HG03378 (cell line): ENCODE data around the gene KCP.
A peak's percentile ranks its signal among the peaks of the same experiment; 100 is the strongest.

ENCODE experiments used
- ATAC-seq: cut with Tn5 transposase; IDR thresholded peaks from one replicate; pipeline ENCODE4 v1.9.1; 2021; ENCODE audit warnings: mild to moderate bottlenecking, moderate library complexity; ENCODE audit not compliant: unreplicated experiment

Gene KCP

DNA sequence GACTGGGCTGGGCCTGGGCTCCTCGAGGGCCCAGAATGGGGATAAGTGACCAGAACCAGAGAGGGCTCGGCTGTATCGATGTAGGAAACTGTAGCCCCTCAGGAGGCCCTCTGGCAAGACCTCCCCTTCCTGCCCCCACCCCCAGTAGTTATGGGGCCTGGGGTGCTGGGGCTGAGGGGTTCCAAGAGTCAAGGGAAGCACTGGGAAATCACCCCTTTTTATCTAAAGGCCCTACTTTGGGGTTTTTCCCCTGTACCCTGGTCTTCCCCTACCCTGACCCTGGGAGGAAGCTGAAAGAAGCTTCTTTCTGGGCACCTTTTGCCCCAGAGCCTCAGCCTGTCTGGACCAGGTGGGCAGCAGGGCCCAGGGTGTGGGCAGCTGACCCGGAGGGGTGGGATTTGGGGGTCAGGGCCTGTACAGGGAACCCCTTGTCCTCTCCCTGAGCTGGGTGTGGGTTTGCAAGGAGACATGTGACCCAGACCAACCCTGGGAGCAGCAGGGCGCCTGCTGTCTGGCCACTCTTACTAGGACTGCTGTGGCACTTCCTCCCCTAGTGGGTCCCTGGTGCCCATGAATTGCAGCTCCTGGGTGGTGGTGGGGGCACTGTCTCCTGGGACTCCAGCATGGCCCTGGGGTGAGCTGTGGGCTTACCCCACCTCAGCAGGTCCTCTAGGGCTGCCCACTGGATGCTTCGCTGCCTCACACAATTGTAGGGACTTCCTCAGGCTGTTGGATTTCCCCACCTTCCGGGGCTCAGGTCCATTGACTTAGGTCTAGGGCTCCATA, 28.8 kb upstream of the KCP start:
- ATAC-seq = peak; percentile 19

GRCh38 chr7:128938544-128939074, 28.1 kb upstream of the KCP start:
- no peak for ATAC-seq

DNA sequence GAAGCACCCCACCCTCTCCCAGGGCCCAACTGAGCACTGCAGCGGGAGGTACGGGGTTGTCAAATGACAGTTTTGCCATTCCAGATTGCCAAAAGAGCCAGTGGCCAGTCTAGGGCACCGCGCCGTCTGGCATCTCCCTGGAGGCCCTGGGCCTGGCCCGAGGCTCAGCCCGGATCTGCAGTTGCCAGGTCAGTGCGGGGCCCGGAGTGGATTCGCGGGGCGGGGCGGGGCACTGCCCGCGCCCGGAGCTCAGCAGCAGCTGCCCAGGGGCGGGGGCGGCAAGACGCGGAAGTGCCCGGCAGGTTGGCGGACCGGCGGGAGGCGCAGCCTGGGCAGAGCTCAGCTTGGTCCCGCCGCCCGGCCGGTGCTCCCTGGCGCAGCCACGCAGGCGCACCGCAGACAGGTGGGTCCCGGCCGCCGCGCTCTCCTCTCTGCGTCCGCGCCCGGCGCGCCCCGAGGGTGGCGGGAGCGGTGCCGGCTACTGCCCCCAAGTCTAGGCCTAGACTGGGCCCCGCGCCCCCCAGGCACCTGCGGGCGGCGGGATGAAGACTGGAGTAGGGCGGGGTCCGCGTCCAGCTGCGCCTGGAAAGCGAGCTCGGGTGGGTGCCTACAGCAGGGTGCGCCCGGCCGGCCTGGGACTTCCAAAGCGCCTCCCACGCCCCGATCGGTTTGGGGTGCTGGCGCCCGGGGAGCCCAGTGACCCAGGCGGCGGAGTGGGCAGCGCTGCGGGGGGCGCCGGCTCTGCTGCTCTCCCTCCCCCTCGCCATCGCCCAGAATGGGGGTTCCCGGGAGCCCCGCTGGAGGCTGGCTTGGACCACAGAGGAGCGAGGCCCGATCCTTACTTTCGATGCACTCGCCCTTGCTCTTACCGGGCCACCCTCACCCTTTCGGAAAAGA, 27.4 kb upstream of the KCP start, which contains the start of gene IRF5:
Gene IRF5, plus strand, starts transcription at position 281 of the 897 bp plus-strand sequence. CDS start 4,155 bp downstream, outside the sequence.
- no peak for ATAC-seq

DNA sequence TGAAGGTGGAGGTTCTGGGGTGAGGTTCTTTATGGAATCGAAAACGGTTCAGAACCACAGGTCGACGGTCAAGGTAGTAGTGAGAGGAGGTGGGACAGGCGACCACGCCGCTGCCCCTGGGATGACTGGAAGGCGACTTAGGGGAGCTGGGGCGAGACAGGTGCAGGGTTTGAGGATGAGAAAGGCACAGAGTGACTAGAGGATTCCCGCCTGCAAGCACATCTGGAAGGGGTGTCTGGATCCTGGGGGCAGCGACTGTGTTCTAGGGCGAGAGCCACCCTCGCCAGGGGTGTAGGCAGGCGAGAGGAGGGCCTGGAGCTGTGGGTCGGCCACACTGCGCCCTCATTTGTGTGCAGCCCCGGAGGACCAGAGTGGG, 26.8 kb upstream of the KCP start:
- no peak for ATAC-seq

- no peak for ATAC-seq
Measured at GRCh38 chr7:128936798-128937197, 26.3 kb upstream of the KCP start.

DNA sequence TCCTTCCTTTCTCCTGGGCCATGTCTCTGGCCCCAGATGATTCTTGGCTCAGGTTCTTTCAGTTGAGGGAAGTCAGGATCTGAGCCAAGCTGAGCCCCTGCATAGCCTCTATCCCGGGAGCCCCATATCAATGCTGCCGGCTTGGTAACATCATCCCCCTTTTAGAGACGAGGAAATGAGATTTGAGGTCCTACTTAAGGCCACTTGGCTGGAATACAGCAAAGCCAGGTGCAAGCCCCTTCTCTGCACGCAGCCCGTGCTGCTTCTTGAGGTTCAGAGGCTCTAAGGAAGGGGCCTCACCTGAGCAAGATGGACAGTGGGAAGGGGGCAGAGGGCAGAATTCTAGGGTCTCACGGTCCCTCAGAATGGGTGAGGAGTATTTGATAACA, 24.8 kb upstream of the KCP start:
- ATAC-seq = no peak

DNA sequence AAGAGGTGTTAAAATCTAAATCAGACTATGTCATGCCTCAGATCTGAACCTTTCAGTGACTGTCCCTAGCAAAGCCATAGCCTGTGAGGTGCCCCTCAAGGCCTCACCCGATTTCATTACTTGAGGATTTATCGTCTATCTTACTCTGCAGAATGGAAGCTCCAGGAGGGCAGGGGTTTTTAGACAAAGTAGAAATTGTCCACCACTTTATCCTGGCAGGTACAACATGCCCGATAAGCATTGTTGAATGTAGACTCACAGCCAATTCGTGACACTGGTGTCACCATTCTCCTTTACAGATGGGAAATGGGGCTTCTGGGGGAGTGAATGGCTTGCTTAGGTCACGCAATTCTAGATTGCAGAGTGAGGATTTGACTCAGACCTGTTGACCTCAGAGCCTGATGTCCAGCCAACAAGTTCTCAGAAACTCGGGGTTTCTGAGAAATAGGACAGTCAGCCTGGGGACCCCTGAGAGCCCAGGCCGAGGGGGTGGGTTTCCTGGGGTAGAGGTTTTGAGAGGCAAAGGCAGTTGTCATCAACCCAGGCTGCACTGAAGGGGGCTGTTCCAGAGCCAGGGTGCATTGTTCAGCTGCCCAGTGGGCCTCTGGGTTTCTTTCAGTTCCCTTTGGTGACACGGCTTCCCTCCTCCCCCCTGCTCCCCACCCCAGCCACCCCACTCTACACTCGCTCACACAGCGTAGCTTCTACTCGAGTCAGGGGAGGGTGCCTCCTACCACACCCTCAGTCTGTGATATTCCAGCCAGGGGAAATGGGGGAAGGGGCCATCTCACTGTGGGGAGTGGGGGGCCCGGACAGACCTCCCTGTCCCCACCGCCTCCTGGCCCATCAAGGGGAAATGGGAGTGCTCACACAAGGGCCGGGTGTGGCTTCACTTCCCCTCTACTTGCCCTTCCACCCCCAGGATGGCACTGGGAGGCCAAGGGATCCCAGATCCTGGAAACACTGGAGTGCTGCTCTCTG, 24.1 kb upstream of the KCP start:
- ATAC-seq = peak; percentile 34

DNA sequence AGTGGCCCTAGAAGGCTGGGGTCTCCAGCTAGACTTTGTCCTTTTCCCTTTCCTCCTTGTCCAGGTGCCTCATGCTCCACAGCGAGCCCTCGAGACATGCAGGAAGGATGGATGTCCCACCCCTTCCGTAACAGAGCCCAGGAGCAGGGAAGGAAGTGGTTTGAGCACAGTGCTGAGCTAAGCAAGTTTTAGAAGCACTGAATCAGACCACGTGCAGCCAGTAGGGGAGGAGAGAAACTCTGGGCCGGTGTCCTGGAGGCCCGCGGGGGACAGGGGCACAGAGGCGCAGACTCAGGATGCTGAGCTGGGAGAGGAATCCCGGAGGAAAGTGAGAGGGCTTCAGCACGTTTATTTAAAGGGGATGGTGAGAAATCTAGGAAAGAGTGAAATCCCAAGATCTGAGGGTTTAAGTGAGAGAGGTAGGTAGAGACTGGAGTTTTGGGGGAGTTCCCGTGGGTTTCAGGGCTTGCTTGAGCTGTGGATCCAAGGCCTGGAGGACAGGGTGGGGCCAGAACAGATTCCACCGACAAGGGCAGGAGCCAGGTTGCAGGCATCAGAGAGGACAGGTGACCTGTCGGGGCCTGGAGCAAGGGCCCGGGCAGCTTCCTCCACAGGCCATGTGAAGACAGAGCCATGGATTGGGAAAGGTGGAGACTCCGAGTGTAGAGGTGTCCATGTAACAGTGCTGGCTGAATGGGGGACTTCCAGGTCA, 22.8 kb upstream of the KCP start:
- no peak for ATAC-seq

GRCh38 chr7:128932862-128933179, 22.3 kb upstream of the KCP start:
- ATAC-seq = no peak

DNA sequence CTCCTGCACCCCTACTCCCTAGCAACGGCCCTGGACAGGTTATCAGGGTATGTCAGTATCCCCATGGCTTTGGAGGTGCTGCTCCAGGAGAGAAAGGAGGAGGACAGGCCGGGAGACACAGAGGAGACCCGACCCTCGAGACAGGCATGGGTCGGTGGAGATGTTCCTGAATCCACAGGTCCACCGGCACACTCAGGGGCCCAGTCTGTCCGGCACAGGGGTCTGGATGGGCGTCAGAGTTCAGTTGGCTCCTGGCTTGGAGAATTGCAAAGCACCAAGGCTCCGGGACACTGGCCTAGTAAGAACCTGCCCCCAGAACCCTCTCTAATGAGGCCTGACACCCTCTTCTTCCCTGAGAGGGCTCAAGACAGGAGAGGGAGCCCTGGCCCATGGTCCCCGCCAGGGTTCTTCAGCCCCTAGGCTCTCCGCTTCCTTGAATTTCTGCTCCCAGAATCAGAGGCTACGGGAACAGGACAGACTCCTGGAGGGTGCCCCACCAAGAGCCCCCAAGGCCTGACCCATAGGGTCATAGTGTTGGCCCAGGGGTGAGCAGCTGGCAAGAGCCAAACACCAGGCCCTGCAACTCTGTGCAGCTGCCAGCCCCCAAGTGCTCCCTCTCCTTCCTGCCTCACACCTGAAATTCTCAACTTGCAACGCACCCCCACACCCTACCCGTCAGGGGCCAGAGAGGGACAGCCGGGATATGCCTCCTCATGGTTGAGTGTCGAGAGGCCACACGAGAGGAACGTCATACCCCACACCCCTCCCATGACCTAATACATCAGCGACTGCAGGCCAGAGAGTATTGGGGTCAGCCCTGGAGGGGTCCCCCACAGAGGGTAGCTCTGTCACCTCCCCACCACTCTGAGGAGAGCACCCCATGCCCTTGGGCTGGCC, 21.7 kb upstream of the KCP start:
- no peak for ATAC-seq

GRCh38 chr7:128931190-128931798, 20.8 kb upstream of the KCP start:
- ATAC-seq = no peak

- no peak for ATAC-seq
Measured at GRCh38 chr7:128928882-128929788, 18.6 kb upstream of the KCP start.

DNA sequence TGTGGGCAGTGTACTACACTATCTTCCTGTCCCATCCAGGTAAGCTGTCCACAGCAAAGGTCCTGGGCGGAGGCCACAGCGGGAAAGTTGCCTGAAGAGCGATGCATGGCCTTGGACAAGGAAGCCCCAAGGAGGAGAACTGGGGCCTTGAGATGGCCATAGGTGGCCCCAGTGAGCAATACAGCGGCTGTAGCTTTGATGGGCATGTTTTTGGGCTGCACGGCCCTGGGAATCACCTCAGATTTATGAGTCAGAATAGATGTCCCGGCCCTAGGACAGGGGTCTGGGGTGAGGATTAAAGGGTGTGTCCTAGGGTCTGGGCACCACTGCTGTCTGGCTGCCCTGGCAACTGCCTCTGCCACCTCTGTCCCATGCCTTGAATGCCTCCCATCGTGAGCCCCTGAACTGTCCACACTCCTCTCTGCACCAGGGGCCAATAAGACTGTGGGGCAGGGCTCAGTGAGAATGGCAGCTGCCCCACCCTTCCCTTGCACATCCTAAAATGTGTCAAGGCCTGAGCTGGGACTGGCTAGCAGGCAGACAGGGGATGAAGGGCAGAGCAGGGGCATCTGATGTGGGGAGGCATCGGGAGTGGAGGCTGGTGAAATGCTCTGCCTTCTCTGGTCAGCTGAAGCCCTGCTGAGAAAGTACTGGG, 17.8 kb upstream of the KCP start:
- ATAC-seq = no peak

- no peak for ATAC-seq
Measured at GRCh38 chr7:128924707-128925588, 14.4 kb upstream of the KCP start.

DNA sequence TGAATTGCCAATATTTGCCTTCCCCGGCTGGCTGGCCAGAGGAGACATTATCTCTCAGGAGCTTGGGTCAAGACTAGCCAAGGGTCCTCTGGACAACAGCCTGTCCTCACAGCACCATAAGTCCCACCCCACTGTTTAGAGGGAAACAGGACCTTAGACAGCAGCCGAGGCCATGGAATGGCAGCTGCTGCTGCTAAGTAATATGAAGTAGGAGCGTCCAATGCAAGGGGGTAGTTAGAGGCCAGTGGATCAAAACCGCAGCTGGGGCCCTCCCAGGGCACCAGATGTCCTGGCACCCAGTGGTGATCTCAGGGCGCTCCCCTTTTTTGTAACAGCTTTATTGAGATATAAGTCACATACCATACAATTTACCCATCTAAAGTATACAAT, 12.9 kb upstream of the KCP start:
- ATAC-seq = no peak
